HepG2 (cell line): ENCODE results near the gene ECT2. TPM values are rescaled to one million over a fixed set of nuclear protein-coding genes. Genes with fewer than 3 reads are reported as not detected.

Experiments
- BRD4 ChIP-seq: sonication (generic); formaldehyde crosslinking; IDR thresholded peaks from 2 replicates; pipeline ENCODE4 v1.4.0; 2020; ENCODE audit warnings: missing genetic modification reagents
- DPF2 ChIP-seq: sonication (generic); formaldehyde crosslinking; IDR thresholded peaks from 2 replicates; pipeline ENCODE4 v1.4.0; 2020; ENCODE audit warnings: mild to moderate bottlenecking, low read depth, missing genetic modification reagents, borderline replicate concordance
- HMG20B ChIP-seq: conservative IDR thresholded peaks from 2 replicates; pipeline ENCODE4 v1.6.1; 2016; ENCODE audit warnings: missing genetic modification reagents, missing compliant biosample characterization
- HNF4A ChIP-seq: sonication (generic); formaldehyde crosslinking; IDR thresholded peaks from 2 replicates; pipeline ENCODE4 v1.4.0; 2020; ENCODE audit warnings: missing genetic modification reagents
- MED13 ChIP-seq: sonication (generic); formaldehyde crosslinking; IDR thresholded peaks from 2 replicates; pipeline ENCODE4 v1.5.0; 2020; ENCODE audit warnings: missing genetic modification reagents
- MED8 ChIP-seq: sonication (generic); formaldehyde crosslinking; IDR thresholded peaks from 2 replicates; pipeline ENCODE4 v1.8.1; 2023; ENCODE audit warnings: mild to moderate bottlenecking, missing genetic modification reagents; ENCODE audit not compliant: insufficient replicate concordance
- NPAS2 ChIP-seq: sonication (generic); formaldehyde crosslinking; IDR thresholded peaks from 2 replicates; pipeline ENCODE4 v1.8.0; 2022; ENCODE audit warnings: mild to moderate bottlenecking, missing genetic modification reagents, borderline replicate concordance
- RFXAP ChIP-seq: sonication (generic); formaldehyde crosslinking; IDR thresholded peaks from 2 replicates; pipeline ENCODE4 v1.4.0; 2020; ENCODE audit warnings: missing genetic modification reagents, borderline replicate concordance
- SAP130 ChIP-seq: IDR thresholded peaks from 2 replicates; pipeline ENCODE4 v1.6.1; 2016; ENCODE audit warnings: low read depth
- SIN3B ChIP-seq: fragments of 150-350 bp; IDR thresholded peaks from 2 replicates; pipeline ENCODE4 v1.6.1; 2014; ENCODE audit warnings: low read length
- SMAD9 ChIP-seq: sonication (generic); formaldehyde crosslinking; IDR thresholded peaks from 2 replicates; pipeline ENCODE4 v1.5.1; 2020; ENCODE audit warnings: mild to moderate bottlenecking, missing genetic modification reagents
- ZBTB1 ChIP-seq: sonication (generic); formaldehyde crosslinking; IDR thresholded peaks from 2 replicates; pipeline ENCODE4 v1.4.0; 2020; ENCODE audit warnings: missing genetic modification reagents, borderline replicate concordance
- ZFX ChIP-seq: sonication (generic); formaldehyde crosslinking; IDR thresholded peaks from 2 replicates; pipeline ENCODE4 v1.4.0; 2020; ENCODE audit warnings: mild to moderate bottlenecking, low read depth, missing genetic modification reagents, moderate library complexity
- ZNF12 ChIP-seq: sonication (generic); formaldehyde crosslinking; IDR thresholded peaks from 2 replicates; pipeline ENCODE4 v1.5.0; 2020; ENCODE audit warnings: missing genetic modification reagents
- ZNF17 ChIP-seq: sonication (generic); formaldehyde crosslinking; IDR thresholded peaks from 2 replicates; pipeline ENCODE4 v1.5.0; 2020; ENCODE audit warnings: mild to moderate bottlenecking, missing genetic modification reagents
- ZNF446 ChIP-seq: sonication (generic); formaldehyde crosslinking; IDR thresholded peaks from 2 replicates; pipeline ENCODE4 v1.5.0; 2020; ENCODE audit warnings: mild to moderate bottlenecking, missing genetic modification reagents
- ZNF530 ChIP-seq: sonication (generic); formaldehyde crosslinking; IDR thresholded peaks from 2 replicates; pipeline ENCODE4 v1.5.0; 2020; ENCODE audit warnings: low read depth, mild to moderate bottlenecking, missing genetic modification reagents
- ZNF547 ChIP-seq: sonication (generic); formaldehyde crosslinking; IDR thresholded peaks from 2 replicates; pipeline ENCODE4 v1.5.1; 2020; ENCODE audit warnings: mild to moderate bottlenecking, missing genetic modification reagents
- ZNF567 ChIP-seq: sonication (generic); formaldehyde crosslinking; IDR thresholded peaks from 2 replicates; pipeline ENCODE4 v1.8.1; 2023; ENCODE audit warnings: mild to moderate bottlenecking, missing genetic modification reagents, borderline replicate concordance
- ZNF569 ChIP-seq: sonication (generic); formaldehyde crosslinking; IDR thresholded peaks from 2 replicates; pipeline ENCODE4 v1.5.0; 2020; ENCODE audit warnings: mild to moderate bottlenecking, missing genetic modification reagents, moderate library complexity, borderline replicate concordance
- ZNF737 ChIP-seq: sonication (generic); formaldehyde crosslinking; IDR thresholded peaks from 2 replicates; pipeline ENCODE4 v1.5.0; 2020; ENCODE audit warnings: missing genetic modification reagents, mild to moderate bottlenecking, borderline replicate concordance
- ZNF75D ChIP-seq: sonication (generic); formaldehyde crosslinking; IDR thresholded peaks from 2 replicates; pipeline ENCODE4 v1.8.1; 2023; ENCODE audit warnings: missing genetic modification reagents, mild to moderate bottlenecking, borderline replicate concordance
- polyA plus RNA-seq, 8 experiments: library from polyadenylated mRNA; depleted of rRNA in 3 of 8; stranded (reverse) in 7 of 8; unstranded in 1 of 8; fragments of >200 nt; fragmentation: Illumina TruSeq in 4 of 8; extraction: Trizol in 4 of 8; gene quantifications; 2 replicates each; pipeline versions ENCODE4 v1.2.1 to v1.2.3, GENCODE V29; 2011 to 2016; ENCODE audit warnings: low read depth in 4 of 8, missing spikeins in 1 of 8, mixed read lengths in 1 of 8; ENCODE audit not compliant: insufficient read depth in 1 of 8
- total RNA-seq, 5 experiments: library from RNA; depleted of rRNA; stranded (reverse); fragments of >200 nt; fragmentation: Illumina TruSeq; extraction: Trizol; gene quantifications; 2 replicates each; pipeline ENCODE4 v1.2.3, GENCODE V29; 2016; ENCODE audit warnings: low read depth in 1 of 5
- TF ChIP-seq, protein P1 (sequence below), 2 experiments: fragments of 450-650 bp in 1 of 2; sonication (generic) in 1 of 2; formaldehyde crosslinking; IDR thresholded peaks; 2 replicates each; pipeline versions ENCODE4 v1.5.0 to v1.8.0; 2020 to 2022; ENCODE audit warnings: mild to moderate bottlenecking in 1 of 2, missing genetic modification reagents in 1 of 2
- TF ChIP-seq, protein P2 (sequence below): sonication (generic); formaldehyde crosslinking; IDR thresholded peaks from 2 replicates; pipeline ENCODE4 v1.5.1; 2020; ENCODE audit warnings: mild to moderate bottlenecking, moderate library complexity, missing genetic modification reagents
- TF ChIP-seq, protein P3 (sequence below): sonication (generic); formaldehyde crosslinking; IDR thresholded peaks from 2 replicates; pipeline ENCODE4 v1.5.1; 2020; ENCODE audit warnings: missing genetic modification reagents, mild to moderate bottlenecking, borderline replicate concordance
- TF ChIP-seq, protein P4 (sequence below): sonication (generic); formaldehyde crosslinking; IDR thresholded peaks from 2 replicates; pipeline ENCODE4 v1.4.0; 2020; ENCODE audit warnings: missing genetic modification reagents; ENCODE audit errors: not compliant biosample characterization

Gene ECT2
- total and polyA plus RNA-seq, 2 of the 13 experiments (the other 11 are each of a cell fraction or from before 2014, with no cell fraction given): 21.6 to 52.0 TPM

DNA sequence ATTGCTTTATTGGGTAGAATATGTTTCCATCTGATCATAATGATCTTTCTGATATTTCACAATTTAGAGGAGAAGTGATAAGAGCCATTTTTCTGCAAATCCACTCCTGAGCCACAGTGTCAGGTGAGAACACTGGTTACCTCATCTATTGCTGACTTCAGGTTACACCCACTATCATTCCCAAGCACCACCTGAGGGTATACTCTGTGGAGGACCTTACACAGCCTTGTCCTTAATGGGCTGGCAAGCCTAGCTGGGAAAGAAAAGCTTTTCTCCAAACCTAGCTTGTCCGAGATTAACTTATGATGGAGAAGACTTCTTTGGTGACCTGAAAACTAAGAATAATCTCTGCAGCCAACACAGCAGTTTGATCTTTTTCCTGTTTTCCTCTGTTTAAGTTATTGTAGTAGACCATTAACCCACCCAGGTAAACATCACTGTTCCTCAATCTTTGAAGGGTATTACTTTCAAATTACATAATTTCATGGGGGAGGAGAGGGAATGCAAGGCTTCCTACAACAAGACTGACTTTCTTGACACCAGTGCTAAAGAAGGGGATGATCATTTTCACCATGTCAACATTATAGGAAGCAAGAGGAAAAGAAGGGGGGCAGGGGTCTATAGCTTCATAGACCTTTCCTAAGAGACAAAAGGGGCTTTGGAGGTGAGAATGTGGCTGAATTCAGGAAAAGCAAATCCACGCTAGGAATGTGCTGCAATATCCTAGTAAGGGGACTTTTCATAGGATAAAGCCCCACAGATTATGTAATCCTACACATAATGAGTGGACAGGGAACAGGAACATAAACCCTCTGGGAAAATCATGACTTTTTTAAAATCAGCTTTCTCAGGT is 41.4 kb upstream of the ECT2 start (continued):
- no peak for TF ChIP-seq HNF4A (CRISPR knock-in tag)
- TF ChIP-seq ZNF567: no peak
- no peak for TF ChIP-seq HMG20B (CRISPR knock-in tag)
- no peak for TF ChIP-seq ZNF530
- no peak for TF ChIP-seq DPF2 (CRISPR knock-in tag)
- no peak for TF ChIP-seq NPAS2 (CRISPR knock-in tag)
- no peak for TF ChIP-seq RFXAP (CRISPR knock-in tag)
- TF ChIP-seq BRD4 (CRISPR knock-in tag): no peak
- TF ChIP-seq MED8 (CRISPR knock-in tag): no peak
- no peak for TF ChIP-seq ZNF569 (CRISPR knock-in tag)
- TF ChIP-seq ZNF737 (CRISPR knock-in tag): no peak
- TF ChIP-seq, protein P1, sequence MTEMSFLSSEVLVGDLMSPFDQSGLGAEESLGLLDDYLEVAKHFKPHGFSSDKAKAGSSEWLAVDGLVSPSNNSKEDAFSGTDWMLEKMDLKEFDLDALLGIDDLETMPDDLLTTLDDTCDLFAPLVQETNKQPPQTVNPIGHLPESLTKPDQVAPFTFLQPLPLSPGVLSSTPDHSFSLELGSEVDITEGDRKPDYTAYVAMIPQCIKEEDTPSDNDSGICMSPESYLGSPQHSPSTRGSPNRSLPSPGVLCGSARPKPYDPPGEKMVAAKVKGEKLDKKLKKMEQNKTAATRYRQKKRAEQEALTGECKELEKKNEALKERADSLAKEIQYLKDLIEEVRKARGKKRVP (CRISPR knock-in tag; IDR thresholded peaks at IDR 0.05): peak in 1 of 2 experiments; percentile 20; a peak in 1 of 4 replicates
- no peak for TF ChIP-seq MED13
- TF ChIP-seq ZNF446 (CRISPR knock-in tag): no peak
- TF ChIP-seq ZNF75D (CRISPR knock-in tag): no peak
- TF ChIP-seq ZNF17: no peak
- TF ChIP-seq ZBTB1 (CRISPR knock-in tag): no peak
- peak; percentile 81 for TF ChIP-seq SAP130 (CRISPR knock-in tag)
- TF ChIP-seq, protein P2, sequence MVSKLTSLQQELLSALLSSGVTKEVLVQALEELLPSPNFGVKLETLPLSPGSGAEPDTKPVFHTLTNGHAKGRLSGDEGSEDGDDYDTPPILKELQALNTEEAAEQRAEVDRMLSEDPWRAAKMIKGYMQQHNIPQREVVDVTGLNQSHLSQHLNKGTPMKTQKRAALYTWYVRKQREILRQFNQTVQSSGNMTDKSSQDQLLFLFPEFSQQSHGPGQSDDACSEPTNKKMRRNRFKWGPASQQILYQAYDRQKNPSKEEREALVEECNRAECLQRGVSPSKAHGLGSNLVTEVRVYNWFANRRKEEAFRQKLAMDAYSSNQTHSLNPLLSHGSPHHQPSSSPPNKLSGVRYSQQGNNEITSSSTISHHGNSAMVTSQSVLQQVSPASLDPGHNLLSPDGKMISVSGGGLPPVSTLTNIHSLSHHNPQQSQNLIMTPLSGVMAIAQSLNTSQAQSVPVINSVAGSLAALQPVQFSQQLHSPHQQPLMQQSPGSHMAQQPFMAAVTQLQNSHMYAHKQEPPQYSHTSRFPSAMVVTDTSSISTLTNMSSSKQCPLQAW: peak; percentile 38; the same call in 1 of the 2 replicates
- TF ChIP-seq SMAD9 (CRISPR knock-in tag): no peak
- TF ChIP-seq ZNF547 (CRISPR knock-in tag): no peak
- TF ChIP-seq SIN3B: no peak
- TF ChIP-seq, protein P3, sequence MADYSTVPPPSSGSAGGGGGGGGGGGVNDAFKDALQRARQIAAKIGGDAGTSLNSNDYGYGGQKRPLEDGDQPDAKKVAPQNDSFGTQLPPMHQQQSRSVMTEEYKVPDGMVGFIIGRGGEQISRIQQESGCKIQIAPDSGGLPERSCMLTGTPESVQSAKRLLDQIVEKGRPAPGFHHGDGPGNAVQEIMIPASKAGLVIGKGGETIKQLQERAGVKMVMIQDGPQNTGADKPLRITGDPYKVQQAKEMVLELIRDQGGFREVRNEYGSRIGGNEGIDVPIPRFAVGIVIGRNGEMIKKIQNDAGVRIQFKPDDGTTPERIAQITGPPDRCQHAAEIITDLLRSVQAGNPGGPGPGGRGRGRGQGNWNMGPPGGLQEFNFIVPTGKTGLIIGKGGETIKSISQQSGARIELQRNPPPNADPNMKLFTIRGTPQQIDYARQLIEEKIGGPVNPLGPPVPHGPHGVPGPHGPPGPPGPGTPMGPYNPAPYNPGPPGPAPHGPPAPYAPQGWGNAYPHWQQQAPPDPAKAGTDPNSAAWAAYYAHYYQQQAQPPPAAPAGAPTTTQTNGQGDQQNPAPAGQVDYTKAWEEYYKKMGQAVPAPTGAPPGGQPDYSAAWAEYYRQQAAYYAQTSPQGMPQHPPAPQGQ: no peak
- TF ChIP-seq, protein P4, sequence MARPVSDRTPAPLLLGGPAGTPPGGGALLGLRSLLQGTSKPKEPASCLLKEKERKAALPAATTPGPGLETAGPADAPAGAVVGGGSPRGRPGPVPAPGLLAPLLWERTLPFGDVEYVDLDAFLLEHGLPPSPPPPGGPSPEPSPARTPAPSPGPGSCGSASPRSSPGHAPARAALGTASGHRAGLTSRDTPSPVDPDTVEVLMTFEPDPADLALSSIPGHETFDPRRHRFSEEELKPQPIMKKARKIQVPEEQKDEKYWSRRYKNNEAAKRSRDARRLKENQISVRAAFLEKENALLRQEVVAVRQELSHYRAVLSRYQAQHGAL (CRISPR knock-in tag): no peak
- no peak for TF ChIP-seq ZFX (CRISPR knock-in tag)
- no peak for TF ChIP-seq ZNF12 (CRISPR knock-in tag)
